Activated CD4-positive, CD25-positive, alpha-beta regulatory T cell (primary cell): Measurements from ENCODE around the gene PDHB.
"Not testable (repeated sequence)": the region's sequence is repeated elsewhere in the genome, so short reads cannot be mapped to it uniquely, and the experiment has no call there.

Experiments
- DNase-seq, 4 experiments: peaks; one replicate each; lab custom pipeline; 2025; lab: John Stamatoyannopoulos, UW

Gene PDHB

DNA sequence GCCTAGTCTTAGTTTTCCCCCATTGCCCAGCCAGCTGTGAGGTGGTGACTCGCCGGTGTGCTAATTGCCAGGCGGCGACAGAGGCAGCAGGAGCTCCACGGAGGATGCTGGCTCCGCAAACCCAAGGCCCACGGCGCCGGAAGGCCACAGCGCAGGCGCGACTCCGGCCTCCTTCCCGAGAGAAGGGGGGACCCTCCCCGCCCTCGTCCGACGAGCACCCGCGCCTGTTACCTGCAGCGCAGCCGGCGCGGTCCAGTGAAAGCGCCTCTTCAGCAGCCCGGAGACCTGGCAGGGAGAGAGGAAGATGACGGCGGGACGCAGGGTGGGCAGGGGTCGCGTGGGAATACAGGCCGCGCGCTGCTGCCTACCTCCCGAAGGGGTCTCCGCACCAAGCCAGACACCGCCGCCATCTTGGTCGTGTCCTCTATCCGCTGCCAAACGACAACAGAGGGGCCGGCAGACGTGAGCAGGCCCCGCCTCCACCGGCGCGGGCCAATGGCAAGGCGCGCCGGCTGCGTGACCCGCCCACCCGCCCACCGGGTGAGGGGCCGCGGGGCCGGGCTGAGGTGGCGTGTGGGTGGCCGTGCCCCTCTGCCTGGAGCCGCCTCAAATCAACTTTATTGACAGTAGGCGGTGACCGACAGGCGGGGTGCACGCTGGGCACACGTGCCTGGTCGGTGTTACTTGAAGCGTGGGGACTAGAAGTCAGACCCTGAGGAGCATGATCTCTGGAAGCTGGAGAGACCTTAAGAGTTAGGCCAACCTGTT, at the start of gene PDHB:
PDHB (minus strand) TSS at position 433 of the 768 bp plus-strand sequence; CDS start at position 410, 23 bp downstream.
- peak; percentile 68 to 81 (median 80) for DNase-seq

DNA sequence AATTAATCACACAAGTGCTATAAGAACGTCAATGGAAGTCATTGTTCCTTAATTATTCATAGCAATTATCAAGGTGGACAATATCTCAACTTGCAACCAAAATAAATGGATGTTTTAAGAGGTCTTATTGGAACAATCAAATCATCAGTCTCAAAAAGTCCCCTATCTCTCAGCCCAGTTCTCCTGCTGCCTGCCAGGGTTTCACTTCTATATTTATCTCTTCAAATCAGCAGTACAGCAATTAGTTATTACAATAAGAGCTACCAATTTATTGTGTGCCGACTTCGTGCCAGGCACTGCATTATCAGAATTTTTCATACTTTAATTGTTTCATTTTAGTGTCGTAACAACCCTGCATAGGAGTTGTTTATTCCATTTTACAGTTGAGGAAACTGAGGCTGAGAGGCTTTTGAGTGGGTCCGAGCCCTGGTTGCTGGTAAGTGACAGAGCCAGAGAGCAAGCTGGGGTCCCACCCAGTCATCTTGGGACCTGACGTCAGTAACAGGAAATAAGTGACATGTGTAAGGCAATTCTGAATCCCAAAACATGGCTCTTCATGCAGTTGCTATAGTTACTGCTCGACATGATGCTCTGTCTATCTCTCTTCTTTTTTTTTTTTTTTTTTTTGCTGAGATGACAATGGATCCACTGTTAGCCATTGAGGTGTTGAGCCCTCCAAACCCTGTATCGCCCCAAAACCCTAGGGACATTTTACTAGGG, 49.4 kb upstream of the PDHB start:
- no peak for DNase-seq

DNA sequence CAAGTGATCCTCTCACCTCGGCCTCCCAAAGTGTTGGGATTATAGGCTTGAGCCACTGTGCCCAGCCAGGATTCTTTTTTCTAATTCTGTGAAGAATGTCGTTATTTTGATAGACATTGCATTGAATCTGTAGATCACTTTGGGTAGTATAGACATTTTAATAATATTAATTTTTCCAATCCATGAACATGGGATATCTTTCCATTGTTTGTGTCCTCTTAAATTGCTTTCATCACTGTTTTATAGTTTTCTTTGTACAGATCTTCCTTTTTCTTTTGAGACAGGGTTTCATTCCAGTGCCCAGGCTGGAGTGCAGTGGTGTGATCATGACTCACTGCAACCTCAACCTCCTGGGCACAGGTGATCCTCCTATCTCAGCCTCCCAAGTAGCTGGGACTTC, 46.7 kb upstream of the PDHB start:
- no peak for DNase-seq

DNA sequence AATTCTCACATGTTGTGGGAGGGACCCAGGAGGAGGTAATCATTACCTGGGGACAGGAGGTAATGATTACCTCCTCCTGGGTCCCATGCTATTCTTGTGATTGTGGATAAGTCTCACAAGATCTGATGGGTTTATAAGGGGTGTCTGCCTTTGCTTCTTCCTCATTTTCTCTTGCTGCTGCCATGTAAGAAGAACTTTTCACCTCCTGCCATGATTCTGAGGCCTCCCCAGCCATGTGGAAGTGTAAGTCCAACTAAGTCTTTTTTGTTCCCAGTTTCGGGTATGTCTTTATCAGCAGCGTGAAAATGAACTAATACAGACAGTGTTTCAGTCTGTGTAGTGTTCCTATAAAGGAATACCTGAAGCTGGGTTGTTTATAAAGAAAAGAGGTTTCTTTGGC, 45.1 kb upstream of the PDHB start:
- no peak for DNase-seq

DNA sequence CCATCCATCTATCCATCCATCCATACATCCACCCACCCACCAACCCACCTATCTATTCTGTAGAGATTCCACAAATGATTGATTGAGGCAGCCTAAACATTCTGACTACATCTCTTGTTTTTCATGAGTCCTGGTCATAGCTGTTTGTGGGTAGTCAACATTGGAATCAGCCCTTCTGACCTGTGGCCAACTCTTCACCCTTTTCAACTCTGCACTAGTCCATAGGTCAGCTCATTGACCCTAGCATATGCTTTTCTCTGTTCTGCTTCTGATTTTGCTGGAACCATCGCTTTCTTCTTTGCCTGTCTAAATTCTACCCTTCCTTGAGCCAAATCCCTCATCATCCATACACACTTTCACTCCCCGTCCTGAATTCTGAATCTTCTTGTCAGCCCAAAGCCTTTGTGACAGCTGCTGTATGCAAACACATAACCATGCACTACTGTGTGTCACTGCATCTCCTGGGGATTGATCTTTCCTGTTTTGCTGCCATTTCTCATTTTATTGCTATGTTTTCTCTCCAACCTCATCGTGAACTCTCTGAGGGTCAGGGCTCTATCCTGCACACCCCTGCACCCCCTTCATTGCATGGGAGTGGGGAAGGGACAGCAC, 41.4 kb upstream of the PDHB start:
- DNase-seq: no peak

DNA sequence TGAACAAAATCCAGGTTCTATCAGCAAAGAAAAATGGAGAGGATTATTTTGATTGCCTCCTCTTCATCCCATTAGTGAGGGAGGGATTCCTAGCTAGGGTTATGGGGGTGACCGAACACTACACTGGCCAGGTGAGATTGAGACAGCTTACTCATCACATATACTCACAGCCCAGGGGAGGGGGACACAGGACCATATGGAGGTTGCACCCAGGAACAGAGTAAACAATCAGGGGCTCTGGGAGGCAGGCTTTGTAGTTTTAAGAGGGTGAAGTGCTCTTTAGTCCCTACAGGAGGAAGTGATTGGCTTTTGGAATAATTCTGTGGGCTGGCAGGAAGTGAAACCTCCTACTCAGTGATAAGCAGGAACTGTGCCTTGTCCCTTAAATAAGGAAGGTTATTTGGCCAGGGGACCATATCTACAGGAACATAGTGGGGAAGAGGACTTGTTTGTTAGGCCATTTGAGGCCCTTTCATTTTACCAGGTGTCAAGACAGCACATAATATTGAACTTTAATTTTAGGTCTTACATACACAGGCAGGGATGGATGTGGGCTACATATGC, 40.8 kb upstream of the PDHB start:
- no peak for DNase-seq

DNA sequence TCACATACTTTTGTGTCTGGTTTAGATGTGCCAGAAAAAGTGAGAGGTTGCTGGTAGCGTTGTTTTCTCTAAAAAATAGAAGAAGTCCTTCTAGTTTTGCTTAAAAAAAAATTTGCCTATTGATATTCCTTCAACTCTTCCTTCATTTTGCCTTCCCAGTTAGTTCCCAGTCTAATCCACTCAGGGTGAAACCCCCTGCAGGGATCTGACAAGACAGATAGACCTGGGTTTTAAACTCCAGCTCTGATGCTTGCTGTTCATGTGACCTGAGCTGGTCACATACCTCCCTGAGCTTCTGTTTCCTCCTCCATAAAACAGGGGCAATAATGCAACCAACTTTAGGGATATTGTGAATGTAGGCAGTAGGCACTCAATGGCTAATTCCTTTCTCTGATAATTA, 39.6 kb upstream of the PDHB start:
- DNase-seq: no peak

DNA sequence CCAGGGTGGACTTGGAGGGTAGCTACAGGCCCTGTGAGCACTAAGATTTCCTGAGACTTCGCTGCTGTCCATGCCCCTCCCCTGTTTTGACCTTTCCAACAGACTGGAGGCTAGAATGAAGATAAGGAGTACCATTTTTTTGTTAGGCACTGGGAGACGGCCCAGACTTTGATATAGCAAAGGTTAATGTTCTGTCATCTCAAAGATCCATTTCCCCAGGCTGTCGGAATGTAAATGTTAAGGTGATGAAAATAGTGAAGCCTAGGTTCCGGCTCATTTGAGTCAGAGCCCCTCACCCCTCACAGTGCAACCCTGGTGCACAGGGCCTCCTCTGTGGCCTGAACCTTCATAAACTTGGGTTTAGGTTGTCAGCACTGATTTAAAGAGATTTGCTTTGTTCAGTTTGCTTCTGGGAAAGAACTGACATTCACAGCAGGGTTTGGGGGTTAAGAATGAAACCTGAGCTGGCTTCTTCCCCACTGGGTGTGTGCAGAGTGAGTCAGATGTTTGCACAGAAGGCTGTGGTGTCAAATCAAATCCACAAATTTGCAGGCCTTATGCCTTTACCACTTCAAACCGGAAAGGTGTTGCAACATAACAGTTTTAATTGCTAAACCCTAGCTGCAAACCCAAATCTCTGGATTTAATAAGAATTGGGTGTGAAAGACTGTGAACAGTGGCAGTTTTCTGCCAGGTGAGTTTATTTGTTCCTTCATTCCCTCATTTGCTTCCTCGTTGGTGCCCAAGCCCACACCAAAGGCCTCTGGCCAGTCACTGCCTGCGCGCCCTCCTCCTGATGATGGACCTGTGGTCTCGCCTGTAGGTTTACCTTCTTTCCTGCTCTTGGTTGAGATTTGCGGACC, 37.6 kb upstream of the PDHB start:
- no peak for DNase-seq

DNA sequence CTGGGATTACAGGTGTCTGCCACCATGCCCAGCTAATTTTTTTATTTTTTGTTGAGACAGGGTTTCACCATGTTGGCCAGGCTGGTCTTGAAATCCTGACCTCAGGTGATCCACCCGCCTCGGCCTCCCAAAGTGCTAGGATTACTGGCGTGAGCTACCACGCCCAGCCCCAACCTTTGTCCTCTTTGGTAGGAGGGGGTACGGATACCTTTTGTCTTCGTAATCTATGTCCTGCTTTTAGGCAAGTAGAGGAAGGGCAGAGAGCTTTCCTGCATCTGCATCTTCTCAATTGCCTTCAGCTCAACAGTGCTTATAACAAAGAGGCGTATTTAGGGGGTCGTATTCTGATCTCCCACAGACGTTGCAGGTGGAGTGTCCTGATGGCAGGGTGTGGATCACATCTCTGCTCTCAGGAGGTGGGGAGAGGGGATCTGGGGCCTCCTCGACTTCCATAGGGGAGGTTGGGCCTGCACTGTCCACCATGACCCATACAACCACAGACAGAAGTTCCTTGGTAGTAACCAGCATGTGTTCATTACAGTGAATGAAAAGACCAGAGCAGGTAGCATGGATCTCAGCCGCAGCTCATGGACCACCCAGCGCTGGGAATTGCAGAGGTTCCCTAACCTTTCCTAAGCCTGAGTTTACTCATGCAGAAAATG, 36.9 kb upstream of the PDHB start:
- no peak for DNase-seq

DNA sequence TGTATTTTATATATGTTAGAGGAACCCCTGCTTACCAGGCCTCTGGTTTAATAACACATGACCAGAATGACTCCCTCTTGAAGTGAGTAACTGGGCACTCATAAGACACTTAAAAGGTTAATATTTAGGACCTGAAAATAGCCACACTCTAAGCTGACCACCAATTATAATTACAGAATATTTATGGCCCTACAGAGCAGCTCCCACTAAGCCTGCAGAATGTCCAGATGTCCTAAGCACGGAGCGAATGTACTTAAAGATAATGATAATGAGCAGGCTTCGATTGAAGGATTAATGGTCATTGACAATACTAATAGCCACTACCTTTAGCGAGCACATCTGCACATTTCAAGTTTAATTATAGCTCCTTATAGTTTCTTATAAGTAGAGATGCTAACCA, 35.5 kb upstream of the PDHB start:
- DNase-seq: no peak

DNA sequence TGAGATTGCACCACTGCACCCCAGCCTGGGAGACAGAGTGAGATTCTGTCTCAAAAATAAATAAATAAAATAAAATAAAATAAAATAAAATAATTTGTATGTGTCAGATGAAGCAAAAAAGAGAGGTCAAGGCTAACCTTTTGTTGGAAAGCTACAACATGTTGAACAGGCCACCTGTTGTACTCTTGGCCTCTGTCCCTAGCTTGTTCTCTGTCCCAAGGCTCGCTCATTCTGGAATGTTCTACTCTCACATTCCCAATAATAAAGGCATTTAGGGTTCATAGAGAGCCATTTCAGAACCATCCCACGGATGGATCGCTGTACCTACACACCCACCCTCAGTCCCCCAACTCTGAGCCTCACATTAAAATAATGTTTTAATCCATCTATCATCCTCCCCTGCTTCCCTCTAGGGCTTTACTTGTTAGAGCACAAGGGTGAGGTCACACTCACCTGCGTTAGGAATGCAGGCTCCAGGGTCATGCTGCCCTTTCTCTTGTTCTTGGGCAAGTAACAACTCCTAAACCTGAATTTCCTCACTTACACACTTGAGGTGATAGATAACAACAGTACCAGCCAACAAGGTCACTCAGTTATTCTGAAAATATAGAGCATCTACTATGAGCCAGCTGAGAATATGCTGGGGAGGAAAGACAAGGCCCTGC, 33.4 kb upstream of the PDHB start:
- no peak for DNase-seq

DNA sequence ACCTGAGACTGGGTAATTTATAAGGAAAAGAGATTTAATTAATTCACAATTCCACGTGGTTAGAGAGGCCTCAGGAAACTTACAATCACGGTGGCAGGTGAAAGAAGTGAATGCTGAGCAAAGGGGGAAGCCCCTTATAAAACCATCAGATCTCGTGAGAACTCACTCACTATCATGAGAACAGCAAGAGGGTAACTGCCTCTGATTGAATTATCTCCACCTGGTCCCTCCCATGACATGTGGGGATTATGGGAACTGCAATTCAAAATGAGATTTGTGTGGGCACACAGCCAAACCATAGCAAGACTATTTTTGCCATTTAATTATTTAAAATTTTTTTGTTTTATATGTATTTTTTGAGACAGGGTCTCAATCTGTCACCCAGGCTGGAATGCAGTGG, 31.2 kb upstream of the PDHB start:
- DNase-seq: no peak

DNA sequence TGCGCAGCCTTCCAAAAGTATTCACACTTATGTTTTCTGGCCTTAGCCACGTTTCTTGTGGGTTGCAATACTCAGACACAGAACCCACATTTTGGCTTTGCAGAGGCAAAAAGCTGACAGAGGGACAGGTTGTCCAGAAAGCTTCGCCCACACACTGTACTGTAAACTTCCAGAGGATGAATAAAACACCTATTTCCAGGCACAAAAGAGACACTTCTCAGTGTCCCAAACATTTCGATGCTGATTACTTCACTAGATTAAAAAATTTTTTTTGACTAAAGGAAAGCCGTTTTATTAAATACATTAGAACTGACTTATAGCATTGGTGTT, 30.3 kb upstream of the PDHB start:
- no peak for DNase-seq

DNA sequence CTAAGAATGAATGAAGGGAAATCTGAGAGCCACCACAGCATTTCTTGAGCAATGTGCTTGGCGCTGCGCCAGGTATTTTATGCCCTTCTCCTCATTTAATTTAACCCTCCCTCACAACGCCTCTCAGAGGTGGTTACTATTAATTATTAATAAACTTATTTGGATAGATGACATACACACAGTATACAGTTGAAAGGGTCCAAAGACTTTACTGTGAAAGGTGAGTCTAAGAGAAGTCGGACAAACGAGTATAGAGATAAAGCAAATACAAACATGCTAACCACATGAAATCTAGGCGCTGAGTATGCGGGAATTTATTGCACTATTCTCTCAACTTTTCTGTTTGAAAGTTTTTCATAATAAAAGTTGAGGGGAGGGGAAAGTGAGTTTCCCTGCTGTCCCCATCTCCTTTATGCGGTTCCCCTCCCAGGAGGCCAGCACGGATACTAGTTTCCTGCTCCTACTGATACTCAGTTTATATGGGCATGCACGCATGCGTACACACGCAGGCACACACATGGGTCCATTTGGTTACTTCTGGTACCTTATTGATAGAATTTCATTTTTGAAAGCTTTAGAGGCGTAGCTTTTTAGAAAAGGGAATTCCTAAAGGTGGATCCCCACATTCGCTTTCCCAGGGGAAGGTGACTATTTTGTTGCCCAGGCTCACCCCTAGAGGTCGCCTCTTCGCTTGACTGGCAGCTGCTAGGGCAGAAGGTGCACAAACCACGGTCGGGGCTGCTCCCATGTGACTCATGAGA, 29.7 kb upstream of the PDHB start:
- peak; percentile 14 to 44 (median 40) for DNase-seq

DNA sequence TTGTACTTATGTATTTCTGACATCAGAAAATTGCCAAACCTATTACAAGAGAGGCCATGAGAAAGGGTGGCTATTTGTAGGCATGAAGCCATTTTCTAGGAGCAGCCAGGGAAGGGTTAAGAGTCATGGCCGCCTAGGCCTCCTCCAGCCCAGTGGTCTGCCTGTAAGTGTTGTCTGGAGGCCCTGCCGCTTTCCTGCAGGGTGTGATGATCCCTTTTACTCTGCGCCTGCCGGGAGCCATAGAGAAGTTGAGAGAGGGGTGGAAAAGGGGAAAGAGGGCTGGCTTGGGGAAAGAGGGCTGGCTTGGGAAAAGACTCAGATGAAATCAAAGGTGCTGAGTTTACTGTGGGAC, 29.2 kb upstream of the PDHB start:
- no peak for DNase-seq

DNA sequence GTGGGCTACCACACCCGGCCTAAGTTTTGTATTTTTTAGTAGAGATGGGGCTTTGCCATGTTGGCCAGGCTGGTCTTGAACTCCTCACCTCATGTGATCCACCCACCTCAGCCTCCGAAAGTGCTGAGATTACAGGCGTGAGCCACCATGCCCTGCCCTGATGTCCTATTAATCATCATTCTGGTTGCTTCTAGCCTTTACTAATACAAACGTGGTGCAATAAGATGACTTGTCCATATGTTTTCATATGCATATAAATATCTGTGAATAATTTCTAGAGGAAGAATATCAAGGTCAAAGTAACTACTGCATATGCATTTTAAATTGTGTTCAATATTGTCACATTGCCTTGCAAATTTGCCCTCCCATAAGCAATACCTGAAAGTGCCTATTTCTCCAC, 25.5 kb upstream of the PDHB start:
- DNase-seq: no peak

DNA sequence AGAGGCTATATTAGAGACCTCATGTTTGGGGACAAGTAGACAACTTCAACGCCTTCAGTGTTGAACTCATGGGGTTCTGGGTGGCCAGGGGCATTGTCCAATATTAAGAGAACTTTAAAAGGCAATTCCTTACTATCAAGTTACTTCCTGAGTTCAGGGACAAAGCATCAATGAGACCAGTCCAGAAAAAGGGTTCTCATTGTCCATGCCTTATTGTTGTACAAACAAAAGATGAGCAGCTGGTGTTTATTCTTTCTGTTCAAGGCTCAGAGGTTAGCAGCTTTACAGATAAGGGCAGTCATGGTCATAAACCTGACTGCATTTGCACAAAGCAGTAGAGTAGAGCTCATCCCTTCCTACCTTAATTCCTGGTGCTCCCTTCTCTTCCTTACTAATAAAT, 18.5 kb upstream of the PDHB start:
- DNase-seq: no peak

DNA sequence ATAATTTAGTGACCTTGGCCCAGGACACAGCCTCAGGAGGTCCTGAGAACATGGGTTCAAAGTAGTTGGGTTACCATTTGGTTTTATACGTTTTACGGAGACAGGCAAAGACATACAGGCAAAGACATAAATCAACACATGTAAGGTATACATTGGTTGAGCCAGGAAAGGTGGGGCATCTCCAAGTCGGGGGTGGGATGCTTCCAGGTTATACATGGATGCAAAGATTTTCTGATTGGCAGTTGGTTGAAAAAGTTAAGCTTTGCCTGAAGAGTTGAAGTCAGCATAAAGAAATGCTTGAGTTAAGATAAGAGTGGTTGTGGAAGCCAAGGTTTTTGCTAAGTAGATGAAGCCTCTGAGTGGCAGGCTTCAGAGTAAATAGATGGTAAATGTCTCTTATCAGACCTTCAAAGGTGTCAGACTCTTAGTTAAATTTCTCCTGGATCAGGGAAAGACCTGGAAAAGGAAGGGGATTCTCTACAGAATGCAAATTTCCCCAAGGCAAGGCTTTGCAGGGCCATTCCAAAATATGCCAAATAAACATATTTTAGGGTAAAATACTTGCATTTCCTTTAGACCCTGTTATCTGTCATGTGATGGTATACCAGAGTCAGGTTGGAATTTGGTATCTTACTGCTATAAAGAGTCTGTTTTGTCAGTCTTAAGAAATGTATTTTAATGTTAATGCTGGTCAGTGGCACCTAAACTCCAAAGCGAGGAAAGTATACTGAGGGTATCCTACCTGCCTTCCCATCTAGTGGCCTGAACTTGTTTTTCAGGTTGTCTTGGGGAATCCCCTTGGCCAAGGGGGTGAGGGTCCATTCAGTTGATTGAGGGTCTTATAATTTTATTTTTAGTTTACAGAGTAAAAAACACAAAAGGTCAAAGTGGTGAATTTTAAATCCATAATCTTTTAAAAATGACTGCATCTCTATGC, 8.2 kb upstream of the PDHB start:
- DNase-seq: no peak

DNA sequence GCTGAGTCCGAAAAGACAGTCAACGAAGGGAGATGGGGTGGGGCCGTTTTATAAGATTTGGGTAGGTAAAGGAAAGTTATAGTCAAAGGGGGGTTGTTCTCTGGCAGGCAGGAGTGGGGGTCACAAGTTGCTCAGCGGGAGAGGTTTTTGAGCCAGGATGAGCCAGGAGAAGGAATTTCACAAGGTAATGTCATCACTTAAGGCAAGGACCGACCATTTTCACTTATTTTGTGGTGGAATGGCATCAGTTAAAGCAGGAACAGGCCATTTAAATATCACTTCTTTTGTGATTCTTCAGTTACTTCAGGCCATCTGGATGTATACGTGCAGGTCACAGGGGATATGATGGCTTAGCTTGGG, 7.3 kb upstream of the PDHB start:
- DNase-seq: not testable (repeated sequence)
